ENCODE results near the gene COQ7.

The COQ7 gene

DNA sequence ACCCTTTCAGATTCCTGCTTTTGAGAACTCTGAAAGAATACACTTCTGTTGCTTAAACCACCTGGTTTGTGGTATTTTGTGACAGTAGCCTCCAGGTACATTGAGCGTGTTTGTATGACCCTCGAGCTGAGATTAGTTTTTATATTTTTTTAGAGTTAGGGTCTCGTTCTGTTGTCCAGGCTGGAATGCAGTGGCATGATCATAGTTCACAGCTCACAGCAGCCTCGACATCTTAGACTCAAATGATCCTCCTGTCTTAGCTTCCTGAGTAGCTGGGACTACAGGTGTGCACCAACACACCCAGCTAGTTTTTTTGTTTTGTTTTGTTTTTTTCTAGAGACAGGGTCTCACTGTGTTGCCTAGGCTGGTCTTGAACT lies 41.9 kb downstream of the COQ7 start:
- H3K4me3 Mint-ChIP-seq, result no peak overlapping the region
- peaks cover 4% of the 10 kb centered on the region for H3K27me3 Mint-ChIP-seq (ENCODE audit: low read depth)
- H3K4me1 Mint-ChIP-seq, result peaks cover 40% of the 10 kb centered on the region
- no peaks in the 10 kb centered on the region for H3K36me3 Mint-ChIP-seq (ENCODE audit: low read depth)
- TF ChIP-seq, protein P1, sequence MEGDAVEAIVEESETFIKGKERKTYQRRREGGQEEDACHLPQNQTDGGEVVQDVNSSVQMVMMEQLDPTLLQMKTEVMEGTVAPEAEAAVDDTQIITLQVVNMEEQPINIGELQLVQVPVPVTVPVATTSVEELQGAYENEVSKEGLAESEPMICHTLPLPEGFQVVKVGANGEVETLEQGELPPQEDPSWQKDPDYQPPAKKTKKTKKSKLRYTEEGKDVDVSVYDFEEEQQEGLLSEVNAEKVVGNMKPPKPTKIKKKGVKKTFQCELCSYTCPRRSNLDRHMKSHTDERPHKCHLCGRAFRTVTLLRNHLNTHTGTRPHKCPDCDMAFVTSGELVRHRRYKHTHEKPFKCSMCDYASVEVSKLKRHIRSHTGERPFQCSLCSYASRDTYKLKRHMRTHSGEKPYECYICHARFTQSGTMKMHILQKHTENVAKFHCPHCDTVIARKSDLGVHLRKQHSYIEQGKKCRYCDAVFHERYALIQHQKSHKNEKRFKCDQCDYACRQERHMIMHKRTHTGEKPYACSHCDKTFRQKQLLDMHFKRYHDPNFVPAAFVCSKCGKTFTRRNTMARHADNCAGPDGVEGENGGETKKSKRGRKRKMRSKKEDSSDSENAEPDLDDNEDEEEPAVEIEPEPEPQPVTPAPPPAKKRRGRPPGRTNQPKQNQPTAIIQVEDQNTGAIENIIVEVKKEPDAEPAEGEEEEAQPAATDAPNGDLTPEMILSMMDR (IDR thresholded peaks at IDR 0.05; ENCODE audit: unreplicated experiment in 3 of 3), result no peak
- no peaks in the 10 kb centered on the region for H3K9me3 Mint-ChIP-seq
- H3K27ac Mint-ChIP-seq, result no peak overlapping the region

DNA sequence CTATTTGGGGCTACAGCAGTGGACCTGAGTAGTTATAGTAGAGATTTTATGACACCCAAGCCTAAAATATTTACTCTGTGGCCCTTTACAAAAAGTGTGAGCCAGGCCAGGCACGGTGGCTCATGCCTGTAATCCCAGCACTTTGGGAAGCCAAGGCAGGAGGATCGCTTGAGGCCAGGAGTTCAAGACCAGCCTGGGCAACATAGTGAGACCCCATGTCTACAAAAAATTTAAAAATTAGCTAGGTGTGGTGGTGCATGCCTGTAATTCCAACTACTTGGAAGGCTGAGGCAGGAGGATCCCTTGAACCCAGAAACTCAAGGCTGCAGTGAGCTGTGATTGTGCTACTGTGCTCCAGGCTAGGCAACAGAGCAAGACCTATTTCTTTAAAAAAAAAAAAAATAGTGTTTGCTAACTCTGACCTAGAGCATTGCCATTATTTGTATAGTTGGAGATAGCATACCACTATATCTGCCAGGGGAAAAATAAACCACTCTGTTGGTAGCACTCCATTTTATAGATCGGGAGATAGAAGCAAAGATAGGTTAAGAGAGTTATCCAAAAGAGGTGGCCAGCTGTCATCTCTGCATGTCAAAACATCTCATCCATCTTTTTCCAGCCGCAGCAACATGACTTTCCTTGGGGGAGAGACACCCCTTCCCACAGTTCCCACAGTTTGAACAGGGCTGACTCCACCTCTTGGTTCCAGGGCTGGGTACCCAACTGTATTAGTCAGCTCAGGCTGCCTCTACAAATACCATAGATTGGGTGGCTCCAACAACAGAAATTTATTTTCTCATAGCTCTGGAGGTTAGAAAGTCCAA lies 43.3 kb downstream of the COQ7 start:
- TF ChIP-seq, protein P1 (IDR thresholded peaks at IDR 0.05; ENCODE audit: unreplicated experiment in 3 of 3), result no peak
- Mint-ChIP-seq H3K27ac (no peak overlapping the region), H3K36me3 (ENCODE audit: low read depth) (no peaks in the 10 kb centered on the region), H3K4me3 (peak overlapping the region in 1 of 3 experiments; percentile 42), H3K9me3 (no peaks in the 10 kb centered on the region), H3K4me1 (peaks cover 29% of the 10 kb centered on the region), H3K27me3 (ENCODE audit: low read depth) (peaks cover 4% of the 10 kb centered on the region)

DNA sequence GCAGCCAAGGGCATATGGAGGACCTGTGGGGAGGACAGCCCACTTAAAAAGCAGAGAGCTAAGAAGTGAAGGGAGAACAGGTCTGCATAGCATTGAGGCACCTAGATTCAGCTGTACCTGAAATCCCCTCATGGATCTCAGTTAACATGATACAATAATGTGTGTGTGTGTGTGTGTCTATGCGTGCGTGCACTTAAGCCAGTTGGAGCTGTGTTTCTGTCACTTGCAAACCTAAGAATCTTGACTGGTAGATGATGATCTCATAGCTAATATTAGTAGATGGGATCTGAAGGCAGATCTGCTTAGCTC lies 44.6 kb downstream of the COQ7 start:
- peak overlapping the region; percentile 52 to 96 (median 84) for H3K27ac Mint-ChIP-seq
- H3K36me3 Mint-ChIP-seq (ENCODE audit: low read depth), result peaks cover 1% of the 10 kb centered on the region
- no peaks in the 10 kb centered on the region for H3K9me3 Mint-ChIP-seq
- TF ChIP-seq, protein P1 (IDR thresholded peaks at IDR 0.05; ENCODE audit: unreplicated experiment in 3 of 3), result no peak
- H3K4me1 Mint-ChIP-seq, result peaks cover 30% of the 10 kb centered on the region
- H3K27me3 Mint-ChIP-seq (ENCODE audit: low read depth), result peaks cover 4% of the 10 kb centered on the region
- H3K4me3 Mint-ChIP-seq, result peak overlapping the region; percentile 64 to 82 (median 75)

DNA sequence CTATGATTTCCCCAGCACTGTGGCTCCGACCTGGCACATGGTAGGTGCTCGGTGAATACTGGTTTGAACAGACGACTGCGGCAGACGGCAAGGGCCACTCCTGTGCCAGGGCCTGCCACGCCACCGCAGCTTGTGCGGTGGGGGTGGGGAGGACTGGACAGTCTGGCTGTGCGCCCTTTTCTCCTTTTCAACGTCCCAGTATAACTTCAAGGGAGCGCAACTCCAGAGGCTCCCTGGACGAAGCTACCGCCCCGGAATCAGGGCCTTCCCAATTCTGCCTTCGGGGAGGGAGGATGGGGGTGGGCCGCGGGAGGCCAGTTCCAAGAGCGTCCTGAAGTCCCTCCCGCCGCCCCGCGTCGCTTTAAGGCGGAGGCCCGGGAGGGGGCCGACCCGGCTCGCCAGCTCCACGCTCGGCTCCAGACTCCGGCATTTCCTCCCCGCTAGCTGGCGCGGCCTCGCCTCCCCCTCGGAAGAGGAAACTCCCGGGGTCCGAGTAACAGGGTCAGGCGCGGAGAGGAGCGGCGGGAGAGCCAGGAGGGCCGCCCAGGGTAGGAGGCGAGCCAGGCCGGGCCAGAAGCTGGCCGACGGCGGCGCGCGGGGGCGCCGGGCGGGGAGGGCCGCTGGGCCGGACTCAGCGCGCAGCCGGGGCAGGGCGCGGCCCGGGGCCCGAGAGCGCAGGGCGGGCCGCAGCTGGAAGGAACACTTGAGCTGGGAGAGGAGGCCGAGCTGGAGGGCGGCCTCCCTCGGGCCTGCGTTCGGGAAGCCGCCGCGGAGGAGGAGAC lies 46.4 kb downstream of the COQ7 start, which contains the start of gene ITPRIPL2:
Gene ITPRIPL2, plus strand, starts transcription at position 388 of the 782 bp plus-strand sequence. CDS start 498 bp downstream, outside the sequence.
- Mint-ChIP-seq H3K9me3 (no peaks in the 10 kb centered on the region), H3K36me3 (ENCODE audit: low read depth) (peaks cover 9% of the 10 kb centered on the region), H3K27ac (peak within 1 kb of the TSS; percentile 96 to 99 (median 97)), H3K27me3 (ENCODE audit: low read depth) (peaks cover 4% of the 10 kb centered on the region), H3K4me1 (peaks cover 35% of the 10 kb centered on the region), H3K4me3 (peak within 1 kb of the TSS; percentile 91 to 95 (median 93))
- TF ChIP-seq, protein P1 (IDR thresholded peaks at IDR 0.05; ENCODE audit: unreplicated experiment in 3 of 3), result no peak

DNA sequence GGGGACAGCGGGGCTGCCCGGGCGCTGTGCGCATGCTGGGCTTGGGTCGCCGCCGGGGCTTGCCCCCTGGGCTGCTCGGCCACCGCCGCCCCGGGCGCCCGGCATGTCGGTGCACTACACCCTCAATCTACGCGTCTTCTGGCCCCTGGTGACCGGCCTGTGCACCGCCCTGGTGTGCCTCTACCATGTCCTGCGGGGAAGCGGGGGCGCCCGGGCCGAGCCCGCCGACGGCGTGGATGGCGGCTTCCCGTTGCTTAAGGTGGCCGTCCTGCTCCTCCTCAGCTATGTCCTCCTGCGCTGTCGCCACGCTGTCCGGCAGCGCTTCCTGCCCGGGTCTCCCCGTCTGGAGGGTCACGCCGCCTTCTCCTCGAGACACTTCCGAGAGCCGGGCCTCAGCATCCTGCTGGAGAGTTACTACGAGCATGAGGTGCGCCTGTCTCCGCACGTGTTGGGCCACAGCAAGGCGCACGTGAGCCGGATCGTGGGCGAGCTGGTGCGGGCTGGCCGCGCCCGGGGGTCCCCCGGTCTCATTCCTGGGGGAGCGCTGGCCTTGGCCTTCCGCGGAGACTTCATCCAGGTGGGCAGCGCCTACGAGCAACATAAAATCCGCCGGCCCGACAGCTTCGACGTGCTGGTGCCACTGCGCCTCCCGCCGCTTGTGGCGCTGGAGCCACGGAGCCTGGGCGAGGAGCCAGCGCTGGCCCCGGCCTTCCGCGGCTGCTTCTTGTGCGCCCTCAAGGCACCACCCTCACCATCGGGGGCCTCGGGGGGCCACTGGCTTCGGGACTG lies 47.1 kb downstream of the COQ7 start:
- TF ChIP-seq, protein P1 (IDR thresholded peaks at IDR 0.05; ENCODE audit: unreplicated experiment in 3 of 3), result no peak
- H3K4me3 Mint-ChIP-seq, result peak overlapping the region; percentile 89 to 95 (median 93)
- H3K4me1 Mint-ChIP-seq, result peaks cover 40% of the 10 kb centered on the region
- H3K36me3 Mint-ChIP-seq (ENCODE audit: low read depth), result peaks cover 14% of the 10 kb centered on the region
- H3K9me3 Mint-ChIP-seq, result no peaks in the 10 kb centered on the region
- peaks cover 4% of the 10 kb centered on the region for H3K27me3 Mint-ChIP-seq (ENCODE audit: low read depth)
- peak overlapping the region in 2 of 3 experiments; percentile 82 to 83 for H3K27ac Mint-ChIP-seq

Data from nephron (organoid).